K562 (cell line): Measurements from ENCODE around the gene PPP2R1B. TPM values are rescaled to one million over a fixed set of nuclear protein-coding genes. Genes with fewer than 3 reads are reported as not detected.
A peak's percentile ranks its signal among the peaks of the same experiment; 100 is the strongest.

Experiments
- CBX8 ChIP-seq: fragments of 200-600 bp; sonication (generic); IDR thresholded peaks from 2 replicates; pipeline ENCODE4 v1.6.1; 2012; ENCODE audit warnings: borderline replicate concordance, mixed run types, low read depth, mild to moderate bottlenecking, moderate library complexity, mixed read lengths, low read length, control low read depth, inconsistent platforms; ENCODE audit not compliant: poor library complexity, severe bottlenecking; ENCODE audit errors: extremely low read depth
- L3MBTL2 ChIP-seq: fragments of 450-650 bp; IDR thresholded peaks from 2 replicates; pipeline ENCODE4 v1.6.1; 2016; ENCODE audit warnings: mild to moderate bottlenecking, moderate library complexity
- NFIC ChIP-seq: fragments of 450-650 bp; IDR thresholded peaks from 2 replicates; pipeline ENCODE4 v1.6.1; 2017; ENCODE audit warnings: mild to moderate bottlenecking, inconsistent platforms
- TRIM28 ChIP-seq: fragments of 450-650 bp; IDR thresholded peaks from 2 replicates; pipeline ENCODE4 v1.6.1; 2017
- polyA plus RNA-seq, 8 experiments: library from polyadenylated mRNA; depleted of rRNA in 4 of 8; stranded (reverse) in 5 of 8; unstranded in 3 of 8; fragments of >200 nt; fragmentation: Nextera tagmentation in 2 of 8; fragmentation: Illumina TruSeq in 1 of 8; extraction: Ambion mirVana in 2 of 8; extraction: Trizol in 1 of 8; gene quantifications; 2 replicates each; pipeline versions ENCODE4 v1.2.1 to v1.2.3, GENCODE V29; 2011 to 2014; ENCODE audit warnings: inconsistent platforms in 1 of 8, missing spikeins in 1 of 8
- total RNA-seq, 7 experiments: library from RNA; depleted of rRNA in 6 of 7; stranded (reverse); fragments of >200 nt in 6 of 7; fragmentation: Illumina TruSeq in 2 of 7; extraction: Trizol in 2 of 7; gene quantifications; 2 replicates each; pipeline versions ENCODE4 v1.2.1 to v1.2.3, GENCODE V29; 2011 to 2021; ENCODE audit warnings: low replicate concordance in 1 of 7
- TF ChIP-seq, protein P1 (sequence below): fragments of 450-650 bp; IDR thresholded peaks from 2 replicates; pipeline ENCODE4 v1.6.1; 2017; ENCODE audit warnings: antibody characterized with exemption, mild to moderate bottlenecking
- TF ChIP-seq, protein P2 (sequence below), 2 experiments: IDR thresholded peaks; 2 replicates each; pipeline ENCODE4 v1.6.1; 2011; ENCODE audit warnings: borderline replicate concordance in 1 of 2, control low read depth in 1 of 2, low read depth in 1 of 2, low read length in 1 of 2, mild to moderate bottlenecking in 1 of 2, mixed read lengths in 1 of 2, moderate library complexity in 1 of 2; ENCODE audit not compliant: insufficient read depth in 1 of 2, insufficient read length in 1 of 2, poor library complexity in 1 of 2, severe bottlenecking in 1 of 2; ENCODE audit errors: extremely low read depth in 1 of 2
- TF ChIP-seq, protein P3 (sequence below): sonication (generic); formaldehyde crosslinking; IDR thresholded peaks from 2 replicates; pipeline ENCODE4 v1.8.1; 2023; ENCODE audit warnings: mild to moderate bottlenecking, missing genetic modification reagents, moderate library complexity
- TF ChIP-seq, protein P4 (sequence below): fragments of 450-650 bp; IDR thresholded peaks from 2 replicates; pipeline ENCODE4 v1.6.1; 2016; ENCODE audit warnings: mild to moderate bottlenecking, moderate library complexity

Gene PPP2R1B
- total and polyA plus RNA-seq, 9 of the 15 experiments (the other 6 are each of a cell fraction or from before 2014, with no cell fraction given): 24.6 to 68.5 (median 39.8) TPM

DNA sequence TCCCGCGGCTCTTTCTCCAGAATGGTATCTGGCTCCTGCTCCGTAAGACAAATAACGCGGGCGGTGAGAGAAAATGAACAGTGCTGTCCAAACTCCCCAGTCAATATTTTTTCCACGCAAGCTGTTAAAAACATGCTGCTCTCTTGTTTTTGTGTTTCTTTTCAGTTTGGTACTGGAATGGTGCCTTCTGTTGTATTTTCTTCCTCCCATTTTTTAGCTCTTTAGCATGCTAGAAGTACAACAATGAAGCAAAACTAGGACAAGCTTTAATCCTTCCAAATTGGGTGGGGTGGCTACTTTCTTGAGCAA lies 599 bp upstream of the PPP2R1B start (continued):
- TF ChIP-seq, protein P1, sequence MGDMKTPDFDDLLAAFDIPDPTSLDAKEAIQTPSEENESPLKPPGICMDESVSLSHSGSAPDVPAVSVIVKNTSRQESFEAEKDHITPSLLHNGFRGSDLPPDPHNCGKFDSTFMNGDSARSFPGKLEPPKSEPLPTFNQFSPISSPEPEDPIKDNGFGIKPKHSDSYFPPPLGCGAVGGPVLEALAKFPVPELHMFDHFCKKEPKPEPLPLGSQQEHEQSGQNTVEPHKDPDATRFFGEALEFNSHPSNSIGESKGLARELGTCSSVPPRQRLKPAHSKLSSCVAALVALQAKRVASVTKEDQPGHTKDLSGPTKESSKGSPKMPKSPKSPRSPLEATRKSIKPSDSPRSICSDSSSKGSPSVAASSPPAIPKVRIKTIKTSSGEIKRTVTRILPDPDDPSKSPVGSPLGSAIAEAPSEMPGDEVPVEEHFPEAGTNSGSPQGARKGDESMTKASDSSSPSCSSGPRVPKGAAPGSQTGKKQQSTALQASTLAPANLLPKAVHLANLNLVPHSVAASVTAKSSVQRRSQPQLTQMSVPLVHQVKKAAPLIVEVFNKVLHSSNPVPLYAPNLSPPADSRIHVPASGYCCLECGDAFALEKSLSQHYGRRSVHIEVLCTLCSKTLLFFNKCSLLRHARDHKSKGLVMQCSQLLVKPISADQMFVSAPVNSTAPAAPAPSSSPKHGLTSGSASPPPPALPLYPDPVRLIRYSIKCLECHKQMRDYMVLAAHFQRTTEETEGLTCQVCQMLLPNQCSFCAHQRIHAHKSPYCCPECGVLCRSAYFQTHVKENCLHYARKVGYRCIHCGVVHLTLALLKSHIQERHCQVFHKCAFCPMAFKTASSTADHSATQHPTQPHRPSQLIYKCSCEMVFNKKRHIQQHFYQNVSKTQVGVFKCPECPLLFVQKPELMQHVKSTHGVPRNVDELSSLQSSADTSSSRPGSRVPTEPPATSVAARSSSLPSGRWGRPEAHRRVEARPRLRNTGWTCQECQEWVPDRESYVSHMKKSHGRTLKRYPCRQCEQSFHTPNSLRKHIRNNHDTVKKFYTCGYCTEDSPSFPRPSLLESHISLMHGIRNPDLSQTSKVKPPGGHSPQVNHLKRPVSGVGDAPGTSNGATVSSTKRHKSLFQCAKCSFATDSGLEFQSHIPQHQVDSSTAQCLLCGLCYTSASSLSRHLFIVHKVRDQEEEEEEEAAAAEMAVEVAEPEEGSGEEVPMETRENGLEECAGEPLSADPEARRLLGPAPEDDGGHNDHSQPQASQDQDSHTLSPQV: peak; percentile 35; the same call in 1 of the 2 replicates
- no peak for TF ChIP-seq CBX8
- TF ChIP-seq, protein P2, sequence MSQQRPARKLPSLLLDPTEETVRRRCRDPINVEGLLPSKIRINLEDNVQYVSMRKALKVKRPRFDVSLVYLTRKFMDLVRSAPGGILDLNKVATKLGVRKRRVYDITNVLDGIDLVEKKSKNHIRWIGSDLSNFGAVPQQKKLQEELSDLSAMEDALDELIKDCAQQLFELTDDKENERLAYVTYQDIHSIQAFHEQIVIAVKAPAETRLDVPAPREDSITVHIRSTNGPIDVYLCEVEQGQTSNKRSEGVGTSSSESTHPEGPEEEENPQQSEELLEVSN (IDR thresholded peaks at IDR 0.05; ENCODE audit: borderline replicate concordance in 1 of 2, extremely low read depth in 1 of 2, insufficient read depth in 1 of 2, insufficient read length in 1 of 2, low read depth in 1 of 2, low read length in 1 of 2, poor library complexity in 1 of 2, severe bottlenecking in 1 of 2): peak in 1 of 2 experiments; percentile 15
- TF ChIP-seq, protein P3, sequence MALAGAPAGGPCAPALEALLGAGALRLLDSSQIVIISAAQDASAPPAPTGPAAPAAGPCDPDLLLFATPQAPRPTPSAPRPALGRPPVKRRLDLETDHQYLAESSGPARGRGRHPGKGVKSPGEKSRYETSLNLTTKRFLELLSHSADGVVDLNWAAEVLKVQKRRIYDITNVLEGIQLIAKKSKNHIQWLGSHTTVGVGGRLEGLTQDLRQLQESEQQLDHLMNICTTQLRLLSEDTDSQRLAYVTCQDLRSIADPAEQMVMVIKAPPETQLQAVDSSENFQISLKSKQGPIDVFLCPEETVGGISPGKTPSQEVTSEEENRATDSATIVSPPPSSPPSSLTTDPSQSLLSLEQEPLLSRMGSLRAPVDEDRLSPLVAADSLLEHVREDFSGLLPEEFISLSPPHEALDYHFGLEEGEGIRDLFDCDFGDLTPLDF: 0 out of 2 replicates have a peak, but pooled peaks have one; percentile 23
- 0 out of 2 replicates have a peak, but pooled peaks have one; percentile 8 for TF ChIP-seq NFIC
- TF ChIP-seq TRIM28: no peak
- peak; percentile 16; the same call in 1 of the 2 replicates for TF ChIP-seq L3MBTL2
- TF ChIP-seq, protein P4, sequence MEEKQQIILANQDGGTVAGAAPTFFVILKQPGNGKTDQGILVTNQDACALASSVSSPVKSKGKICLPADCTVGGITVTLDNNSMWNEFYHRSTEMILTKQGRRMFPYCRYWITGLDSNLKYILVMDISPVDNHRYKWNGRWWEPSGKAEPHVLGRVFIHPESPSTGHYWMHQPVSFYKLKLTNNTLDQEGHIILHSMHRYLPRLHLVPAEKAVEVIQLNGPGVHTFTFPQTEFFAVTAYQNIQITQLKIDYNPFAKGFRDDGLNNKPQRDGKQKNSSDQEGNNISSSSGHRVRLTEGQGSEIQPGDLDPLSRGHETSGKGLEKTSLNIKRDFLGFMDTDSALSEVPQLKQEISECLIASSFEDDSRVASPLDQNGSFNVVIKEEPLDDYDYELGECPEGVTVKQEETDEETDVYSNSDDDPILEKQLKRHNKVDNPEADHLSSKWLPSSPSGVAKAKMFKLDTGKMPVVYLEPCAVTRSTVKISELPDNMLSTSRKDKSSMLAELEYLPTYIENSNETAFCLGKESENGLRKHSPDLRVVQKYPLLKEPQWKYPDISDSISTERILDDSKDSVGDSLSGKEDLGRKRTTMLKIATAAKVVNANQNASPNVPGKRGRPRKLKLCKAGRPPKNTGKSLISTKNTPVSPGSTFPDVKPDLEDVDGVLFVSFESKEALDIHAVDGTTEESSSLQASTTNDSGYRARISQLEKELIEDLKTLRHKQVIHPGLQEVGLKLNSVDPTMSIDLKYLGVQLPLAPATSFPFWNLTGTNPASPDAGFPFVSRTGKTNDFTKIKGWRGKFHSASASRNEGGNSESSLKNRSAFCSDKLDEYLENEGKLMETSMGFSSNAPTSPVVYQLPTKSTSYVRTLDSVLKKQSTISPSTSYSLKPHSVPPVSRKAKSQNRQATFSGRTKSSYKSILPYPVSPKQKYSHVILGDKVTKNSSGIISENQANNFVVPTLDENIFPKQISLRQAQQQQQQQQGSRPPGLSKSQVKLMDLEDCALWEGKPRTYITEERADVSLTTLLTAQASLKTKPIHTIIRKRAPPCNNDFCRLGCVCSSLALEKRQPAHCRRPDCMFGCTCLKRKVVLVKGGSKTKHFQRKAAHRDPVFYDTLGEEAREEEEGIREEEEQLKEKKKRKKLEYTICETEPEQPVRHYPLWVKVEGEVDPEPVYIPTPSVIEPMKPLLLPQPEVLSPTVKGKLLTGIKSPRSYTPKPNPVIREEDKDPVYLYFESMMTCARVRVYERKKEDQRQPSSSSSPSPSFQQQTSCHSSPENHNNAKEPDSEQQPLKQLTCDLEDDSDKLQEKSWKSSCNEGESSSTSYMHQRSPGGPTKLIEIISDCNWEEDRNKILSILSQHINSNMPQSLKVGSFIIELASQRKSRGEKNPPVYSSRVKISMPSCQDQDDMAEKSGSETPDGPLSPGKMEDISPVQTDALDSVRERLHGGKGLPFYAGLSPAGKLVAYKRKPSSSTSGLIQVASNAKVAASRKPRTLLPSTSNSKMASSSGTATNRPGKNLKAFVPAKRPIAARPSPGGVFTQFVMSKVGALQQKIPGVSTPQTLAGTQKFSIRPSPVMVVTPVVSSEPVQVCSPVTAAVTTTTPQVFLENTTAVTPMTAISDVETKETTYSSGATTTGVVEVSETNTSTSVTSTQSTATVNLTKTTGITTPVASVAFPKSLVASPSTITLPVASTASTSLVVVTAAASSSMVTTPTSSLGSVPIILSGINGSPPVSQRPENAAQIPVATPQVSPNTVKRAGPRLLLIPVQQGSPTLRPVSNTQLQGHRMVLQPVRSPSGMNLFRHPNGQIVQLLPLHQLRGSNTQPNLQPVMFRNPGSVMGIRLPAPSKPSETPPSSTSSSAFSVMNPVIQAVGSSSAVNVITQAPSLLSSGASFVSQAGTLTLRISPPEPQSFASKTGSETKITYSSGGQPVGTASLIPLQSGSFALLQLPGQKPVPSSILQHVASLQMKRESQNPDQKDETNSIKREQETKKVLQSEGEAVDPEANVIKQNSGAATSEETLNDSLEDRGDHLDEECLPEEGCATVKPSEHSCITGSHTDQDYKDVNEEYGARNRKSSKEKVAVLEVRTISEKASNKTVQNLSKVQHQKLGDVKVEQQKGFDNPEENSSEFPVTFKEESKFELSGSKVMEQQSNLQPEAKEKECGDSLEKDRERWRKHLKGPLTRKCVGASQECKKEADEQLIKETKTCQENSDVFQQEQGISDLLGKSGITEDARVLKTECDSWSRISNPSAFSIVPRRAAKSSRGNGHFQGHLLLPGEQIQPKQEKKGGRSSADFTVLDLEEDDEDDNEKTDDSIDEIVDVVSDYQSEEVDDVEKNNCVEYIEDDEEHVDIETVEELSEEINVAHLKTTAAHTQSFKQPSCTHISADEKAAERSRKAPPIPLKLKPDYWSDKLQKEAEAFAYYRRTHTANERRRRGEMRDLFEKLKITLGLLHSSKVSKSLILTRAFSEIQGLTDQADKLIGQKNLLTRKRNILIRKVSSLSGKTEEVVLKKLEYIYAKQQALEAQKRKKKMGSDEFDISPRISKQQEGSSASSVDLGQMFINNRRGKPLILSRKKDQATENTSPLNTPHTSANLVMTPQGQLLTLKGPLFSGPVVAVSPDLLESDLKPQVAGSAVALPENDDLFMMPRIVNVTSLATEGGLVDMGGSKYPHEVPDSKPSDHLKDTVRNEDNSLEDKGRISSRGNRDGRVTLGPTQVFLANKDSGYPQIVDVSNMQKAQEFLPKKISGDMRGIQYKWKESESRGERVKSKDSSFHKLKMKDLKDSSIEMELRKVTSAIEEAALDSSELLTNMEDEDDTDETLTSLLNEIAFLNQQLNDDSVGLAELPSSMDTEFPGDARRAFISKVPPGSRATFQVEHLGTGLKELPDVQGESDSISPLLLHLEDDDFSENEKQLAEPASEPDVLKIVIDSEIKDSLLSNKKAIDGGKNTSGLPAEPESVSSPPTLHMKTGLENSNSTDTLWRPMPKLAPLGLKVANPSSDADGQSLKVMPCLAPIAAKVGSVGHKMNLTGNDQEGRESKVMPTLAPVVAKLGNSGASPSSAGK: peak; percentile 48; the same call in 1 of the 2 replicates
